Colonic mucosa (tissue), 4 donors: Measurements from ENCODE around the gene B3GALT4. TPM values are rescaled to one million over a fixed set of nuclear protein-coding genes. Genes with fewer than 3 reads are reported as not detected.

Experiments used
- DNase-seq: peaks from one replicate; pipeline ENCODE4 v3.0.0-alpha.2; 2020
- H3K27ac ChIP-seq: fragments of 200-600 bp; one replicate; pipeline ENCODE4 v1.8.0; 2021
- H3K27me3 ChIP-seq: fragments of 200-600 bp; one replicate; pipeline ENCODE4 v1.8.0; 2021
- H3K36me3 ChIP-seq: fragments of 200-600 bp; one replicate; pipeline ENCODE4 v1.8.0; 2021
- H3K4me1 ChIP-seq: fragments of 200-600 bp; one replicate; pipeline ENCODE4 v1.8.0; 2021; ENCODE audit warnings: mild to moderate bottlenecking
- H3K4me3 ChIP-seq: fragments of 200-600 bp; one replicate; pipeline ENCODE4 v1.8.0; 2021
- H3K9ac ChIP-seq, 2 donors: one replicate each; pipeline ENCODE4 v1.7.0; 2013; ENCODE audit warnings: control low read depth in 2 of 2, low read depth in 2 of 2, low read length in 2 of 2
- H3K9me3 ChIP-seq: fragments of 200-600 bp; one replicate; pipeline ENCODE4 v1.8.0; 2021
- intact Hi-C: fragments of 100-400 bp; cut with DNase I; formaldehyde crosslinking; loops from one replicate; pipeline ENCODE4 v1.14.1; 2022
- microRNA-seq: library from miRNA; unstranded; fragments of <30 nt; microRNA quantifications from one replicate; pipeline ENCODE4, GENCODE V29; 2019
- total RNA-seq, 2 donors: library from RNA; stranded (reverse); fragmentation: NEBNext Ultra II Directional in 1 of 2; extraction: Animal tissue kit (Norgen Biotek cat#: 25700) in 1 of 2; gene quantifications; one replicate each; pipeline ENCODE4 v1.2.1, GENCODE V29; 2021
- TF ChIP-seq, protein P1 (sequence below): fragments of 200-600 bp; IDR thresholded peaks from one replicate; pipeline ENCODE4 v1.8.0; 2022; ENCODE audit warnings: antibody characterized with exemption, mild to moderate bottlenecking
- donor health status: healthy.
- donor health status: DM: no; HTN: no; CAD: no.
- donor health status: DM: no; HTN: no; CAD: no.

The B3GALT4 gene
- total RNA-seq, 2 donors from 2014 or later = 22.0 to 26.4 TPM

- no peaks in the 10 kb centered on the region for H3K27me3 ChIP-seq
- no peak for DNase-seq
- intact Hi-C loops = no loop called here
- H3K4me3 ChIP-seq = peak overlapping the region; percentile 62
- H3K27ac ChIP-seq = peak overlapping the region; percentile 92
- TF ChIP-seq, protein P1, sequence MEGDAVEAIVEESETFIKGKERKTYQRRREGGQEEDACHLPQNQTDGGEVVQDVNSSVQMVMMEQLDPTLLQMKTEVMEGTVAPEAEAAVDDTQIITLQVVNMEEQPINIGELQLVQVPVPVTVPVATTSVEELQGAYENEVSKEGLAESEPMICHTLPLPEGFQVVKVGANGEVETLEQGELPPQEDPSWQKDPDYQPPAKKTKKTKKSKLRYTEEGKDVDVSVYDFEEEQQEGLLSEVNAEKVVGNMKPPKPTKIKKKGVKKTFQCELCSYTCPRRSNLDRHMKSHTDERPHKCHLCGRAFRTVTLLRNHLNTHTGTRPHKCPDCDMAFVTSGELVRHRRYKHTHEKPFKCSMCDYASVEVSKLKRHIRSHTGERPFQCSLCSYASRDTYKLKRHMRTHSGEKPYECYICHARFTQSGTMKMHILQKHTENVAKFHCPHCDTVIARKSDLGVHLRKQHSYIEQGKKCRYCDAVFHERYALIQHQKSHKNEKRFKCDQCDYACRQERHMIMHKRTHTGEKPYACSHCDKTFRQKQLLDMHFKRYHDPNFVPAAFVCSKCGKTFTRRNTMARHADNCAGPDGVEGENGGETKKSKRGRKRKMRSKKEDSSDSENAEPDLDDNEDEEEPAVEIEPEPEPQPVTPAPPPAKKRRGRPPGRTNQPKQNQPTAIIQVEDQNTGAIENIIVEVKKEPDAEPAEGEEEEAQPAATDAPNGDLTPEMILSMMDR = no peak
- H3K4me1 ChIP-seq = peaks cover 10% of the 10 kb centered on the region
- H3K9me3 ChIP-seq = no peaks in the 10 kb centered on the region
- H3K9ac ChIP-seq = peak overlapping the region in 1 of 2 donors; percentile 92
- H3K36me3 ChIP-seq = peaks cover 9% of the 10 kb centered on the region
These were observed 47.2 kb downstream of the B3GALT4 start for GRCh38 chr6:33324125-33324524.

Small RNA genes lying within 50 kb of the gene (microRNA-seq; reads per million reads assigned to microRNA genes)
- gene MIR6834 (not detected), gene MIR6873 (not detected)

Other genes with a start within 250 kb of the B3GALT4 start
- gene HLA-DPA1, start 203.5 kb upstream of the B3GALT4 start, total RNA-seq = 10 to 100 TPM; 18.7 to 58.7 TPM
- gene HLA-DPB1, start 201.1 kb upstream of the B3GALT4 start, total RNA-seq = 10 to 100 TPM; 21.3 to 53.5 TPM
- under 1 TPM; 0.13 to 0.44 TPM for gene COL11A2, start 84.7 kb upstream of the B3GALT4 start, total RNA-seq
- gene RXRB, start 76.5 kb upstream of the B3GALT4 start, total RNA-seq = 10 to 100 TPM; 33.4 to 36.3 TPM
- 100 to 1,000 TPM; 170 to 212 TPM for gene SLC39A7, start 76.3 kb upstream of the B3GALT4 start, total RNA-seq
- 10 to 100 TPM; 13.0 to 23.7 TPM for gene HSD17B8, start 72.5 kb upstream of the B3GALT4 start, total RNA-seq
- gene RING1, start 68.6 kb upstream of the B3GALT4 start, total RNA-seq = 10 to 100 TPM; 24.8 to 30.9 TPM
- 10 to 100 TPM; 48.4 to 73.2 TPM for gene VPS52, start 5.2 kb upstream of the B3GALT4 start, total RNA-seq
- gene RPS18, start 5.0 kb upstream of the B3GALT4 start, total RNA-seq = 1,000 to 10,000 TPM; 1,996 to 2,041 TPM
- gene WDR46, start 12.1 kb downstream of the B3GALT4 start, total RNA-seq = 10 to 100 TPM; 25.7 to 51.7 TPM
- 10 to 100 TPM; 36.5 to 77.0 TPM for gene PFDN6, start 12.5 kb downstream of the B3GALT4 start, total RNA-seq
- gene RGL2, start 21.8 kb downstream of the B3GALT4 start, total RNA-seq = 10 to 100 TPM; 29.9 to 34.7 TPM
- gene TAPBP, start 37.0 kb downstream of the B3GALT4 start, total RNA-seq = 100 to 1,000 TPM; 204 to 235 TPM
- 10 to 100 TPM; 12.4 to 16.9 TPM for gene ZBTB22, start 40.6 kb downstream of the B3GALT4 start, total RNA-seq
- 10 to 100 TPM; 38.7 to 46.7 TPM for gene DAXX, start 45.8 kb downstream of the B3GALT4 start, total RNA-seq
- 10 to 100 TPM; 15.8 to 74.6 TPM for gene KIFC1, start 114.7 kb downstream of the B3GALT4 start, total RNA-seq
- 10 to 100 TPM; 21.9 to 39.5 TPM for gene PHF1, start 133.9 kb downstream of the B3GALT4 start, total RNA-seq
- 100 to 1,000 TPM; 145 to 172 TPM for gene CUTA, start 141.0 kb downstream of the B3GALT4 start, total RNA-seq
- 10 to 100 TPM in 1 of 2 donors, 1 to 10 TPM in 1; 5.3 to 10.4 TPM for gene SYNGAP1, start 142.9 kb downstream of the B3GALT4 start, total RNA-seq
- 1 to 10 TPM; 4.8 to 8.1 TPM for gene ZBTB9, start 177.5 kb downstream of the B3GALT4 start, total RNA-seq